ENCODE measurements around the gene ETFA. TPM values are rescaled to one million over a fixed set of nuclear protein-coding genes. Genes with fewer than 3 reads are reported as not detected.
"Not testable (repeated sequence)": the region's sequence is repeated elsewhere in the genome, so short reads cannot be mapped to it uniquely, and the experiment has no call there.

Gene ETFA
- total RNA-seq, 1 experiment from 2014 or later: 273 TPM

DNA sequence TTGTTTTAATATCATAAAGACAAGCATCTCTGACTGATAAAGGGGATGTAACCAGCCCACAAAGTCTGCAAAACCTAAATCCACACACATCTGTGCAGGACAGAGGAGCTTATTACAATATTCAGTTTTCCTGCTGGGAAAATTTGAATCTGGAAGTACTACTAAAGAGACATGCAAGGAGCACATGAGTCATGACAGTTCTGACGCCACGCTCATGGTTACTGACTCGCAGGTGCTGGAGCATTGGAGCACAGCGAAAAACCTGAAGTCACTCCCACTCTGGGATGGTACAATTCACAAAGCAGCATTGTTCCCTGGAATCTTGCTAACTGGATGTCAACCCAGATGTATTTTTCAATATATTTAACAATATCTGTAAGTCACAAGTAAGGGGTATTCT lies 17.7 kb upstream of the ETFA start:
- no peak for DNase-seq (ENCODE audit: low spot score)
- in situ Hi-C loops (cut with HindIII; ENCODE audit: low sequenced_read_pairs): no loop called here

DNA sequence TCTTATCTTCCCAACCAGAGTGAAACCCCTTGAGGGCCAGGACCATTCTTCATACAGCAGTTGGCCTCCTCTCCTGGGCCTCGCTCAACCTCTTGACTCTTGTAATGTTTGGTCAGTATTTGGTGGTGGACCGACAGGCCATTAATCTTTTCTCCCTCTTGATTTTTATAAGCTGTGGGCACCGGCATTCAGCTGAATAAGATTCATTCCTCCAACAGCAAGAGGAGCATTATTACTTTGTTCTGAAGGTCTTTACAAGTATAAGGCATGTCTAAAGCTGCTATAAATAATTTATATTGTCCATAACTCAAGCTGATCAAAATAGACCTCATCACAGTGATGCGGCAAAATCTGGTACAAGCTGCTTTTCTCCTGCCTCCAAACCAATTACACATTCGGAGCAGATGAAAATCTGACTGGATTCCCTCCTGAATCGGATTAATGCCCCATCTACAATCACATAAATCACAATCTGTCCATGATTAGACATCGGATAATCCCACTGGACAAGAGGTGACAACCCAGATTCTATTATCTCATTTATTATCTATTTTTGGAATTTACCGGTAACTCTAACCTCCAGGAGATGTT lies 16.9 kb upstream of the ETFA start:
- DNase-seq (ENCODE audit: low spot score): no peak
- in situ Hi-C loops (cut with HindIII; ENCODE audit: low sequenced_read_pairs): no loop called here

DNA sequence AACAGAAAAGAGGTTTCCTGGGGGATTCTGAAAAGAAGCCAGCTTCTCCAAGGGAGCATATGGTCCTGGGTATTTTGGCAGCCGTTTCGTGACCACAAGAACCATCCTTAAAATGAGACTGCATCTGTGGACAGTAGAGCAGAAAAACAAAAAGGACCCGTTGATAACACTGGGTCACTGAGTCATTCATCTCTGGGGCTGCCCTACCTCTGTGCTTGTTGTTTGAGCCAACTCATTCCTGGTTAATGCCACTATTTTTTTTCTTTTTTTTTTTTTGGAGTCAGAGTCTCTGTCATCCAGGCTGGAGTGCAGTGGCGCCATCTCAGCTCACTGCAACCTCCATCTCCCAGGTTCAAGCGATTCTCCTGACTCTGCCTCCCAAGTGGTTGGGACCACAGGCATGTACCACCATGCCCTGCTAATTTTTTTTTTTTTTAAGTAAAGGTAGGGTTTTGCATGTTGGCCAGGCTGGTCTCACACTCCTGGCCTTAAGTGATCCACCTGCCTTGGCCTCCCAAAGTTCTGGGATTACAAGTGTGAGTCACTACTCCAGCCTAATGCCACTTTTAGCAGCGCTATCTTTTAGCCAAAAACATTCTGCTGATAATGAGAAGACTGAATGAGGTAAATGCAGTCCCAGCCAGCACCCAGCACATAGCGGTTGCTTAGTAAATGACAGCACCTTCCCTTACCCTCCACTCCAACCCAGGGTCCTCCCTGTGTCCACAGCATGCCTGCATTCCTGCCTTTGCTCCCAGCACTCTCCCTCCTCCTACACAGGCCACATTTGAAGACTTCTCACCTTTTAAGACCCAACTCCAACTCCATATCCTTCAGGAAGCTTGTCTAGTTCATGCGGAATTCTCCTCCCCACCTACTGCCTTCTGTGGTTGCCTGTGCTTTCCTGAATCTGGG lies 16.2 kb upstream of the ETFA start:
- in situ Hi-C loops (cut with HindIII; ENCODE audit: low sequenced_read_pairs): no loop called here
- DNase-seq (ENCODE audit: low spot score): peak; percentile 86

DNA sequence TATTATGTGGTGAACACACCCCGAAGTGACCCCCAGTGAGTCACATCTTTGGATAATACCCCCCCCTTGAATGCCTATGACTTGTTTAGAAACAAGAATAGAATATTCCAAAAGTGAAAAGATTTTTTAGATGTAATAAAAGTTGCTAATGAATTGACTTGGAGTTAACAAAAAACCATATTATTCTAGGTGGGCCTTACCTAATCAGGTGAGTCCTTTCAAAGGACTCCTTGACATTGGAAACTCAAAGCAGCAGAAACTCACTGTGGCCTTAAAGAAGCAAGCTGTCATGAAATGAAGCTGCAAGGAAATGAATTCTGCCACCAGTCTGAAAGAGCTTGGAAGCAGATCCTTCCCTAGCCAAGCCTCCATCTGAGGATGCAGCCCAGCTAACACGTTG lies 14.4 kb upstream of the ETFA start:
- no peak for DNase-seq (ENCODE audit: low spot score)
- in situ Hi-C loops (cut with HindIII; ENCODE audit: low sequenced_read_pairs): no loop called here

DNA sequence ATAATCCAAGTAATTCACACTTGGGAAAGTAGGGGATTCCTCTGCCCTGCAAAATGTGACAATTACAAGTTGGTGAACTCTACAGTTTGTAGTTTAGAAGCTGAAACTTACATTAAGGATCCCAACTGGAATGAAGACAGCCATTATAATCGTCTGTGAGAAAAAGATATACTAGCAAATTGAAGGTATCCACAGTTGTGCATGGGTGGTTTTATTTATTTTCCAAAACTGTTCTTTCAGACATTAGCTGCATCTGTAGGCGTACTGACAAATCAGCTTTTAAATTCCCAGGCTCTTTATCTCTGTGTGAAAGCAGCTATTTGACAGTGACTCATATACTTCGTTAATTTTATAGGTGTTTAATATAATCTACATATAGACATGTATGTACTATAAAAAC lies 12.8 kb upstream of the ETFA start:
- DNase-seq (ENCODE audit: low spot score): no peak
- in situ Hi-C loops (cut with HindIII; ENCODE audit: low sequenced_read_pairs): no loop called here

DNA sequence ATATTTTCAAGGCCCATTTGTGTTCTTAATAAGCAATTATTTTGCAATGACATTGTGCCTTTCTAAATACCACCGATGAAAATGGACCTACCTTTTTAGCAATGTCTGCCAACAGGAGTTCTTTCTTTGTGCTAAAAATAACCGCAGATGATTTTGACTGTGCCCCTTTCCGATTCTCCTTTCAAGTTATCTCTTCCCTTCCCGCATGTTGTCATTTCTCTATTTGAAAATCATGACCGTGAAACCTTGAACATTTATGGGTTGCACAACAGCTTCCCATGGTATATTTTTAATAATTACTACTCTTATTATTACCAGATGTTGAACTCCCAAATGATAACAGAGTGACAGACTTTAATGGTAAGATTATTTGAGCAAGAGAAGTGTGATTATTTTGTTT lies 10.3 kb upstream of the ETFA start:
- in situ Hi-C loops (cut with HindIII; ENCODE audit: low sequenced_read_pairs): no loop called here
- DNase-seq (ENCODE audit: low spot score): no peak

DNA sequence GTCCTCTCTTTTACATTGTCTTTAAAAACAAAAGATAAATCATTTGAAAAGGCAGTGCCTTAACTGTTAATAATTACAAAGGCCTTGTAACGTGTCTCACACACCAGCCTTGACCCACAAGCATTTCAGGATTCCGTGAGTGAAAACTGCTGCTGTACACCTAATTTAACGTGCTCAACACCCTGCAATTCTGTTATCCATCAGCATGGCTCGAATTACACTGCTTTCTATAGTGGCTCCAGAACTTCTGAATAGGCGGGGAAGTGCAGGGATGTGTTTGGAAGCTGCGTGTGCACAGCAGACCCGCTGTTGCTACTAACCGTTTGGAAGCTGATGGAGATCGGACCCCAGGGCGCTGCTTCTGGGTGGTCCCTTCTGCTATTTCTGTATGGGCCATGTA lies 9.9 kb upstream of the ETFA start:
- in situ Hi-C loops (cut with HindIII; ENCODE audit: low sequenced_read_pairs): no loop called here
- DNase-seq (ENCODE audit: low spot score): no peak

DNA sequence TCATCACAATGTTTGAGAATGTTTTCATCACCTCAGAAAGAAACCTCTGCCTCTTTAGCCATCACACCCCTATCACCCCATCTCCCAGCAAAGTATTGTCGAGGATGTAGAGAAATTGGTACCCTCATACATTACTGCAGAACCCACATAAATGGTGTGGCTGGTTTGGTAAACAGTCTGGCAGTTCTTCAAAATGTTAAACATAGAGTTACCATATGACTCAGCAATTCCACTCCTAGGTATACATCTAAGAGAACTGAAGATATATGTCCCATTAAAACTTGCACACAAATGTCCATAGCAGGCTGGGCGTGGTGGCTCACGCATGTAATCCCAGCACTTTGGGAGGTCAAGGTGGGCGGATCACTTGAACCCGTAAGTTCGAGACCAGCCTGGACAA lies 8.7 kb upstream of the ETFA start:
- DNase-seq (ENCODE audit: low spot score): no peak
- in situ Hi-C loops (cut with HindIII; ENCODE audit: low sequenced_read_pairs): no loop called here

DNA sequence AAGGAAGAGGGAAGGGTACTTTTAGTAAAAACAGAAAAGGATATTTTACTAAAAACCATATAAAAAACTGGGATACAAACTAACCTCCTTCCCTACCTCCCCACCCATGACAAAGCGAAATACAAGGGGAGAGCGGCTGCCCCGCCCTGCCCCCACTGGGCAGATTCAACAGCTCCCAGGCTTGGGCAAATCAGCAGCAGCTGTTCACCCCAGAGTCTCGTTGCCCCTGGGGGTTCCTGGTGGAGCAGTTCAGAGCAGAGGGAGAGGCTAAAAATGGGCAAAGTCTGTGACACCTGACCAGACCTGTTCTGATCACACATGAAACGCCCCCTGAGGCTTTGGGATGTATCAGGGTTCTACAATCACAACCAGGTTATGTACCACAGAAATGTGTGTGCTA lies 2.5 kb upstream of the ETFA start:
- DNase-seq (ENCODE audit: low spot score): no peak
- in situ Hi-C loops (cut with HindIII; ENCODE audit: low sequenced_read_pairs): no loop called here

DNA sequence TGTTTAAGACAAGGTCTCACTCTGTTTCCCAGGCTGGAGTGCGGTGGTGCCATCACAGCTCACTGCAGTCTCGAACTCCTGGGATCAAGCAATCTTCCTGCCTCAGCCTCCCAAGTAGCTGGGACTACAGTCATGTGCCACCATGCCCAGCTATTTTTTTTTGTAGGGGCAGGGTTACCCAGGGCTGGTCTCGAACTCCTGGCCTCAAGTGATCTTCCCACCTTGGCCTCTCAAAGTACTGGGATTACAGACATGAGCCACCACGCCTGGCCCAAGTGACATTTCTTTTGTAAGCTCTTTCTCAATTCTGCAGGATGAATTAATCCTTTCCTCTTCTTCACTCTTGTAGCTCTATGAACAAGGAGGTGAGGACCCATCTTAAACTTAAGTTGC lies 1.9 kb upstream of the ETFA start:
- in situ Hi-C loops (cut with HindIII; ENCODE audit: low sequenced_read_pairs); DNase-seq (ENCODE audit: low spot score): not testable (repeated sequence)

DNA sequence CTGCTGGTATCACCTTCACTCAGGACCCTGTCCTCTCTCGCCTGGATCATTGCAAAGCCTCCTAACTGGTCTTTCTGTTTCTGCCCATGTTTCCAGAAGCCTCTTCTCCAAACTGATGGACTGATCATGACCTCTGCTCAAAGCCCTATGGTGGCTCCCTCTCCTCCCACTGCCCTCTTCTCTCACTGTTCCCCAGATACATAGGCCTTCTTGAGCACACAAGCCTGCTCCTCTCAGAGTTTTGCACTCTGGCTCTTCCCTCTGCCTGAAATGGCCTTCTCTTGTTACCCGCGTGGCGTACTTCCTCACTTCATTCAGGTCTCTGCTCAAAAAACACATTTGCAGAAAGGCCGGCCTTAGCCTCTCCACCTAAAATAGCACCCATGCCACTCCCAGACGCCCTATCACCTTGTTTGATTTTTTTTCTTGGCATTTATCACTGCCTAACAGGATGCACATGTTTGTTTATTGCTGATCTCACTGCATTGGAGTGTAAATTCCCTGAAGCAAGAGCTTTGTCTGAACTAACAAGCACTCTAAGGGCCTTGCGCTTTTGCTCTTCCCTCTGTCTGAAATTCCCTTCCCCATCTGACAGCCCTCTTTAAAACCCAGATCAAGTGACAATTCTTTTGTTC lies 1.4 kb upstream of the ETFA start:
- in situ Hi-C loops (cut with HindIII; ENCODE audit: low sequenced_read_pairs): no loop called here
- no peak for DNase-seq (ENCODE audit: low spot score)

DNA sequence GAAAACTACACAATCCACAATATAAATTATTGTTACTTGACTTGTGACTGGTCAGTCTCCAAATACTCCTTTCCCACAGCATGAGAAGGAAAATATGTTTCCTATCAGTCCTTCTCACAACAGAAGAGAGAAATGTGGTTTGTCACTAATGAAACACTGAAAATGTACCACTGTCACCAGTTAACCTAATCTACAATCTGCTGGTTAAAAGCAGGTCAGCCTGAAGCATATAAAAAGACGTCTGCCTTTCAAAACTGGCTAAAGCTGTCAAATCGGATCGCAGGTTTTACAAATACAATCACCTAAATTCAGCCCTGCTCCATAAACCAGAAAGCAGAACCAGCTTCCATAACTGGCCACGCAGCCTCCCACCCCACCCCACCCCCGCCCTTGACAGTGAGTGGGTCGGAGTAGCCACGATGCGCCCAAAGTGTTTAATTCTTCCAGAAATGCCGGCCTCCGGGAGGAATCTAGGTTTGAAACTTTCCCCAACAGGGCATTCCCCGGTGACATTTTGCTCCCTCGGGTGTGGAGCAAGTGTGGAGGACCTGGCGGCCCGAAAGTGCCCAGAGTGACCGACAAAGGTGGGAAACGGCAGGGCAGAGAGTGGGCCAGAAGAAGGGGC lies 682 bp downstream of the ETFA start:
- DNase-seq (ENCODE audit: low spot score): peak; percentile 38
- in situ Hi-C loops (cut with HindIII; ENCODE audit: low sequenced_read_pairs): no loop called here

DNA sequence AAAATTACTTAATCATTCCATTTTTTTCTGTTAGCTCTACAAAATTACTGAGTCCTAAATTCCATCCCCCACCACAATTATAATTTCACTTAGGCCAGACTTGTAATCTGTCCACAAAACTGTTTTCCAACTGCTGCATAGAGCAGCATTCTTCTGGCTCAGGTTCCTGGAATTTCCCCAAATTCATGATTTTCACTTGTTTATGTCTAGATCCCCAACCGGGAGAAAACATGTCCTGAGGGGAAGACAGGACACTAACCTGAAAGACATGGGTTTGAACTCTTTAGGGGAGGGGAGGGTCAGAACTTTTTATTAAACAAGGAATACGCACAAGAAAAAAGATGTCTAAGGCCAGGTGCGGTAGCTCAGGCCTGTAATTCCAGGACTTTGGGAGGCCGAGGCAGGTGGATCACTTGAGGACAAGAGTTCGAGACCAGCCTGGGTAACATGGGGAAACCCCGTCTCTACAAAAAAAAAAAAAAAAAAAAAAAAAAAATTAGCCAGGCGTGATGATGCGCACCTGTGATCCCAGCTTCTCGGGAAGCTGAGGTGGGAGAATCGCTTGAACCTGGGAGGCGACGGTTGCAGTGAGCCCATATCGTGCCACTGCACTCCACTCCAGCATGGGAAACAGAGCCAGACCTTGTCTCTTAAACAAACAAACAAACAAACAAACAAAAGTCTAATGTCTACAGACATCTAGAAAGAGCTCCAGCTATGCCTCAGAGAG lies 1.5 kb downstream of the ETFA start:
- no peak for DNase-seq (ENCODE audit: low spot score)
- in situ Hi-C loops (cut with HindIII; ENCODE audit: low sequenced_read_pairs): no loop called here

DNA sequence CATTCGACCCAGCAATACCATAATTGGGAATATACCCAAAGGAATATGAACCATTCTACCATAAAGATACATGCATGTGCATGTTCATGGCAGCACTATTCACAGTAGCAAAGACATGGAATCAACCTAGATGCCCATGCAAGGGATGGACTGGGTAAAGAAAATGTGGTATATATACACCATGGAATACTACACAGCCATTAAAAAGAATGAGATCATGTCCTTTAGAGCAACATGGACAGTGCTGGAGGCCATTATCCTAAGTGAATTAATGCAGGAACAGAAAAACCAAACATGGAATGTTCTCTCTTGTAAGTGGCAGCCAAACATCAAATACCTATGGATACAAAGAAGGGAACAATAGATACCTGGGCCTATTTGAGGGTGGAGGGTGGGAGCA lies 7.4 kb downstream of the ETFA start:
- in situ Hi-C loops (cut with HindIII; ENCODE audit: low sequenced_read_pairs): no loop called here
- DNase-seq (ENCODE audit: low spot score): no peak

DNA sequence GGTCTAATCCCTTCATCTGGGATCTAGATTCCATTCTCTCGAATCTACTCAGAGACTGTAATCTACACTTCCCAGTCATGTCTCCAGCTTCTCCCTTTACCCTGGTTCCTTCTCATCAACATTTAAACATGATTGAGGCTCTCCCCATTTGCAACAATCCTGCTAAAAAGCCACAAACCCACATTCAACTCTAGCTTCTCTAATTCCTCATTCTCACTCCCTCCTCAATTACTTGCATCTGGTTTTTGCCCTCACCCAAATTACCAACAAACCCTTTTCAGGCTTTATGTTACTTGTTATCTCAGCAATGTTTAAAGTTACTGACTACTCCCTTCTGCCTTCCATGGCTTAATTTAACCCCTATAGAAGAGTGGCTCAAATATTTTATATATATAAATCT lies 11.5 kb downstream of the ETFA start:
- in situ Hi-C loops (cut with HindIII; ENCODE audit: low sequenced_read_pairs): no loop called here
- no peak for DNase-seq (ENCODE audit: low spot score)

DNA sequence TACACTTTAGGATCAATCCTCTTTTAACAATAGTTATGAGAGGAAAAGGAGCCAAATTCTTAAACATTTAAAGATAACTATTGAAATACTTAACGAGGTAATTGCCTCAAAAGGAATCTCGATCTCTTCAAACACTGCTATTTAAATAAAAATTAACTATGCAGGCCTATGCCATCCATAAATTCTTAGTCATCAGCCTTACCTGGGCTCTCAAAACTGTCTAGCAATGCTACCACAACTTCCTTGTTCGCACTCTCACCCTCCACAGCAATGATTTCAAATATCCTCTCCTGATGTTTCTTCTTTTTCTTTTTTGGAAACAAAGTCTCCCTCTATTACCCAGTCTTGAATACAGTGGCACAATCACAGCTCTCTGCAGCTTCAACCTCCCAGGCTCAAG lies 12.3 kb downstream of the ETFA start:
- DNase-seq (ENCODE audit: low spot score): no peak
- in situ Hi-C loops (cut with HindIII; ENCODE audit: low sequenced_read_pairs): no loop called here

DNA sequence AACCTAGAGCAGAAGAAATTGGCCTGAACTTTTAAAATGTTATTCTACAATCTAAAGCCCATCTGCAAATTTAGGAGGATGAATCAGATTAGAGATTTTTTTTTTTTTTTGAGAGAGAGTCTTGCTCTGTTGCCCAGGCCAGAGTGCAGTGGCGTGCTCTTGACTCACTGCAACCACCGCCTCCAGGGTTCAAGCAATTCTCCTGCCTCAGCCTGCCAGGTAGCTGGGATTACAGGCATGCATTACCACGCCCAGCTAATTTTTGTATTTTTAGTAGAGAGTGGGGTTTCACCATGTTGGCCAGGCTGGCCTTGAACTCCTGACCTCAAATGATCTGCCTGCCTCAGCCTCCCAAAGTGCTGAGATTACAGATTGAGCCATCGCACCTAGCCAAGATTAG lies 13.3 kb downstream of the ETFA start:
- in situ Hi-C loops (cut with HindIII; ENCODE audit: low sequenced_read_pairs); DNase-seq (ENCODE audit: low spot score): not testable (repeated sequence)

DNA sequence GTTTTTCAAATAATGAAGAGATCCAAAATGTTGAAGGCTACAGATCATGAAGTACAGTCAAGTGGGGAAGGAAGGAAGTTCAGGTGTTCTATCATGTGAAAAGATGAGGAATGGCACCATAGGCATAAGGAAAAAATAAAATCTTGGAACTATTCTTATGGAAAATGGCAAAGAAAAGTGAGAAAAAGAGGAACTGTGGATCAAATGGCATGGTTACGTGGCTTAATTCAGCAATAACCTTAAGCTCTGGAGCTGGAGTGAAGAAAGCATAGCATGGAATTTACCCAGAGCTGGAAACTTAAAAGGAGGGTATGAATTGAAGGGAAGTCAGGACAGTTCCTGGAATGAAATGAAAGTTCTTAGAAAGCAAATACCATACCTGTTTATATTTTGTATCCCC lies 14.4 kb downstream of the ETFA start:
- DNase-seq (ENCODE audit: low spot score): no peak
- in situ Hi-C loops (cut with HindIII; ENCODE audit: low sequenced_read_pairs): no loop called here

DNA sequence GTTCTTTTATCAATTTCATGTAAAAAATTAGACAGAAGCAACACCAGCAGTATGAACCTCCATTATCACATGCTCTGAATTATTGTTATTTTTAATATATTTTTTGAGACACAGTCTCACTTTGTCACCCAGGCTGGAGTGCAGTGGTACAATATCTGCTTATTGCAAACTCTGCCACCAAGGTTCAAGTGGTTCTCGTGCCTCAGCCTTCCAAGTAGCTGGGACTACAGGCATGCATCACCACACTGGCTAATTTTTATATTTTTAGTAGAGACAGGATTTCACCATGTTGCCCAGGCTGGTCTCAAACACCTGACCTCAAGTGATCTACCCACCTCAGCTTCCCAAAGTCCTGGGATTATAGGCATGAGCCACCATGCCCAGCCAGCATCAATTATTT lies 16.8 kb downstream of the ETFA start:
- in situ Hi-C loops (cut with HindIII; ENCODE audit: low sequenced_read_pairs); DNase-seq (ENCODE audit: low spot score): not testable (repeated sequence)

Measured in G401 (cell line).